Psoas muscle (tissue), 8 donors: ENCODE data around the gene ACBD3. TPM values are rescaled to one million over a fixed set of nuclear protein-coding genes. Genes with fewer than 3 reads are reported as not detected.
"Not testable (repeated sequence)": the region's sequence is repeated elsewhere in the genome, so short reads cannot be mapped to it uniquely, and the experiment has no call there.

ENCODE experiments used
- ATAC-seq, 4 donors: fragments of 200-7000 bp; cut with Tn5 transposase; one replicate each; pipeline ENCODE4 v1.9.1; 2020; ENCODE audit warnings: moderate library complexity in 3 of 4, mild to moderate bottlenecking in 2 of 4
- DNase-seq, 2 donors: peaks; one replicate each; pipeline ENCODE4 v3.0.0-alpha.2; 2020
- H3K27ac ChIP-seq: fragments of 200-600 bp; one replicate; pipeline ENCODE4 v1.8.0; 2022
- H3K27me3 ChIP-seq, 3 donors: fragments of 200-600 bp in 1 of 3; one replicate each; pipeline versions ENCODE4 v1.6.1 to v1.8.0; 2013 to 2022; ENCODE audit warnings: low read length in 2 of 3, mild to moderate bottlenecking in 2 of 3, moderate library complexity in 1 of 3; ENCODE audit not compliant: insufficient read depth in 3 of 3
- H3K36me3 ChIP-seq, 2 donors: fragments of 200-600 bp in 1 of 2; one replicate each; pipeline versions ENCODE4 v1.6.1 to v1.8.0; 2013 to 2022; ENCODE audit warnings: low read depth in 1 of 2, mild to moderate bottlenecking in 1 of 2, moderate library complexity in 1 of 2; ENCODE audit not compliant: insufficient read depth in 1 of 2
- H3K4me1 ChIP-seq: fragments of 200-600 bp; one replicate; pipeline ENCODE4 v1.8.0; 2022
- H3K4me3 ChIP-seq: fragments of 200-600 bp; one replicate; pipeline ENCODE4 v1.8.0; 2022; ENCODE audit warnings: mild to moderate bottlenecking
- H3K9me3 ChIP-seq: fragments of 200-600 bp; one replicate; pipeline ENCODE4 v1.8.0; 2022
- CTCF ChIP-seq: fragments of 200-600 bp; IDR thresholded peaks from one replicate; pipeline ENCODE4 v1.8.0; 2022; ENCODE audit warnings: antibody characterized with exemption
- WGBS, 3 donors: extraction: QIAGEN DNeasy Blood & Tissue Kit; methylation state at CpG; one replicate each; pipeline versions ENCODE4 v1.1.6 to v1.1.7; 2013; 5-methylcytosine and 5-hydroxymethylcytosine counted together
- intact Hi-C, 2 donors: fragments of 100-400 bp; cut with DNase I; formaldehyde crosslinking; loops; one replicate each; pipeline versions ENCODE4 v1.11.0 to v1.14.2; 2022
- polyA plus RNA-seq, 3 donors: library from polyadenylated mRNA; stranded (reverse); fragments of 200-250 nt; gene quantifications; one replicate each; pipeline ENCODE4 v1.2.3, GENCODE V29; 2013
- total RNA-seq, 4 donors: library from RNA; stranded (reverse); fragmentation: NEBNext Ultra II Directional in 2 of 4; extraction: Animal tissue kit (Norgen Biotek cat#: 25700) in 2 of 4; gene quantifications; one replicate each; pipeline versions ENCODE4 v1.2.1 to v1.2.4, GENCODE V29; 2021 to 2023
- donor health status: healthy with polysubstance abuse.
- donor health status: DM: no; HTN: no; CAD: no; lungs with moderate emphysema.
- donor health status: Bipolar disorder and iron deficiency.
- donor health status: healthy.
- donor health status: DM: yes; HTN: yes; CAD: no.
- donor health status: DM: no; HTN: no; CAD: no.
- donor health status: DM: no; HTN: no; CAD: no.
- donor health status: DM: yes; HTN: yes; CAD: no.

Gene ACBD3
- total and polyA plus RNA-seq, 7 donors, result 13.4 to 35.0 (median 29.3) TPM

- TF ChIP-seq CTCF, result no peak
- Histone ChIP-seq H3K27me3 (no peaks in the 10 kb centered on the region), H3K27ac (no peak overlapping the region), H3K9me3 (no peaks in the 10 kb centered on the region), H3K36me3 (no peaks in the 10 kb centered on the region), H3K4me3 (no peak overlapping the region), H3K4me1 (no peaks in the 10 kb centered on the region)
- 78 to 95% (median 80%) methylated on average over 1 of the region's 1 CpG for WGBS, 3 donors
- ATAC-seq (no peak), DNase-seq (no peak)
- intact Hi-C loops, result no loop called here
These were observed 16.7 kb upstream of the ACBD3 start for GRCh38 chr1:226203240-226203639.

- H3K4me3 ChIP-seq, H3K9me3 ChIP-seq, H3K27me3 ChIP-seq, DNase-seq, H3K36me3 ChIP-seq, H3K4me1 ChIP-seq, ATAC-seq, H3K27ac ChIP-seq, intact Hi-C loops: not testable (repeated sequence)
- whole genome bisulfite sequencing, 3 donors, result 80 to 87% (median 84%) methylated on average over 6 of the region's 6 CpGs
These were observed 16.1 kb upstream of the ACBD3 start for GRCh38 chr1:226202666-226203065.

GRCh38 chr1:226202246-226202645 is 15.7 kb upstream of the ACBD3 start:
- Histone ChIP-seq H3K36me3 (no peaks in the 10 kb centered on the region), H3K27ac (no peak overlapping the region), H3K4me3 (no peak overlapping the region), H3K9me3 (no peaks in the 10 kb centered on the region), H3K4me1 (no peaks in the 10 kb centered on the region), H3K27me3 (no peaks in the 10 kb centered on the region)
- no peak for ATAC-seq
- intact Hi-C loops, result no loop called here
- TF ChIP-seq CTCF, result no peak
- 87 to 88% (median 88%) methylated on average over 3 of the region's 3 CpGs for WGBS, 3 donors
- DNase-seq, result no peak

DNA sequence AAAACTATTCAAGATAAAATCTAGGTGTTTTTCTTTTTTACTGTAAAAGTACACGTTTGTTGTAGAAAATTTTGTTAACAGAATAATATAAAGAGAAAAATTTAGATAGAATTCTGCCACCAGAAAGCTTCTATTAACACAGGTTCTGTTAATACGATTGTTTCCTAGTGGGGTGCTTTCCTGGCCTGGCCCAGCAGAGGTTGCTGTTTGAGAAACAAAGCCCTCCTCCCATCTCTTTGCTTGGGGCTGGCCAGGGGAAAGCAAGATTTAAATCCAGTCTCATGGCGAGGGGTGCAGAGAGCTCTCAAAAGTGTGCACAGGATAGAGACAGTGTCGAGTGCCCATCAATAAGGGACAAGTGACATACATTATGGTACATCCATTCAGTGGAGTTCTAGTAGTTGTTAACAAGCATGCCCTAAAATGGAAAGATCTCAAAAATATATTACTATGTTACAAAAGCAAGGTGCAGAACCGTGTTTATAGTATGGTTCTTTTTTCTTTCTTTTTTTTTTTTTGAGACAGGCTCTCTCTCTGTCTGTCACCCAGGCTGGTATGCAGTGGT is 14.6 kb upstream of the ACBD3 start:
- Histone ChIP-seq H3K4me3 (no peak overlapping the region), H3K27ac (no peak overlapping the region), H3K36me3 (no peaks in the 10 kb centered on the region), H3K9me3 (no peaks in the 10 kb centered on the region), H3K4me1 (no peaks in the 10 kb centered on the region), H3K27me3 (no peaks in the 10 kb centered on the region)
- no peak for DNase-seq
- WGBS, 3 donors, result 61 to 62% (median 62%) methylated on average over 5 of the region's 5 CpGs
- no peak for ATAC-seq
- TF ChIP-seq CTCF, result no peak
- intact Hi-C loops, result no loop called here

DNA sequence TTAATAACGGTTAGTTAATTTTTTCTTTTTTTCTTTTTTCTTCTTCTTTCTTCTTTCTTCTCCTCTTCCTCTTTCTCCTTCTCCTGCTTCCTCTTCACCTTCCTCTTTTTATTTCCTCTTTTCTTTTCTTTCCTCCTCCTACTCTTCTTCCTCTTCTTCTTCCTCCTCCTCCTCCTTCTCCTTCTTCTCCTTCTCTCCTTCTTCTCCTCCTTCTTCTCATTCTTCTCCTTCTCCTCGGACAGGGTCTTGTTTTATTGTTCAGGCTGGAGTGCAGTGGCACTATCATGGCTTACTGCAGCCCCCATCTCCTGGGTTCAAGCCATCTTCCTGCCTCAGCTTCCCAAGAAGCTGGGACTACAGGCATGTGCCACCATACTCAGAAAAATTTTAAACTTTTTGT is 13.4 kb upstream of the ACBD3 start:
- TF ChIP-seq CTCF, result no peak
- Histone ChIP-seq H3K36me3 (no peaks in the 10 kb centered on the region), H3K27me3 (no peaks in the 10 kb centered on the region), H3K4me1 (no peaks in the 10 kb centered on the region), H3K9me3 (no peaks in the 10 kb centered on the region), H3K27ac (no peak overlapping the region), H3K4me3 (no peak overlapping the region)
- intact Hi-C loops, result no loop called here
- ATAC-seq (no peak), DNase-seq (no peak)
- WGBS, 3 donors, result 67 to 69% (median 68%) methylated on average over 2 of the region's 2 CpGs
